ENCODE measurements around the gene PDGFB. TPM values are rescaled to one million over a fixed set of nuclear protein-coding genes. Genes with fewer than 3 reads are reported as not detected.

The PDGFB gene
- total RNA-seq (10 to 100 TPM in 1 of 7 donors, 1 to 10 TPM in 6; 3.9 to 10.7 (median 5.5) TPM), polyA plus RNA-seq (1 to 10 TPM; 5.0 to 7.9 TPM)
- long read RNA-seq, donor 1, partial matches to known transcripts, result 0 of 2 reads
- long read RNA-seq, donor 1, other reads (novel, unspliced or antisense), result 1 of 2 reads
- long read RNA-seq, donor 2, partial matches to known transcripts, result 0 of 1 reads
- long read RNA-seq, donor 2, other reads (novel, unspliced or antisense), result 0 of 1 reads
- long read RNA-seq, donor 3, transcript PDGFB-201 (7 exons, 3,497 nt), result major isoform, 9 of 19 reads
- long read RNA-seq, donor 3, partial matches to known transcripts, result 5 of 19 reads
- long read RNA-seq, donor 3, other reads (novel, unspliced or antisense), result 5 of 19 reads

- peak in 1 of 5 donors; percentile 50 for DNase-seq
- intact Hi-C loops (cut with DNase I), result no loop called here
- no peaks in the 10 kb centered on the region for H3K9me3 ChIP-seq
- peaks cover 5% of the 10 kb centered on the region for H3K4me1 ChIP-seq (ENCODE audit: insufficient read depth)
- TF ChIP-seq CTCF (IDR thresholded peaks at IDR 0.05) (no peak), EP300 (IDR thresholded peaks at IDR 0.05) (no peak), POLR2A (IDR thresholded peaks at IDR 0.05) (no peak)
- WGBS, 3 donors, result 1% methylated on average over 51 to 68 of the region's 68 CpGs
- no peaks in the 10 kb centered on the region for H3K27me3 ChIP-seq
- no peaks in the 10 kb centered on the region for H3K36me3 ChIP-seq
- H3K27ac ChIP-seq, result no peak within 1 kb of the TSS
- peak within 1 kb of the TSS; percentile 45 for H3K4me3 ChIP-seq
These were observed at the start of gene PDGFB for GRCh38 chr22:39244496-39245129. PDGFB (minus strand) TSS chr22:39244982; CDS start chr22:39243963, 1,019 bp downstream.

- Histone ChIP-seq H3K36me3 (no peaks in the 10 kb centered on the region), H3K4me3 (no peak overlapping the region), H3K27me3 (no peaks in the 10 kb centered on the region), H3K27ac (no peak overlapping the region), H3K4me1 (ENCODE audit: insufficient read depth) (peaks cover 20% of the 10 kb centered on the region), H3K9me3 (no peaks in the 10 kb centered on the region)
- no peak for DNase-seq
- WGBS, 3 donors, result 87 to 94% (median 89%) methylated on average over 15 of the region's 15 CpGs
- no peak for TF ChIP-seq CTCF (IDR thresholded peaks at IDR 0.05)
- TF ChIP-seq EP300 (IDR thresholded peaks at IDR 0.05), result no peak
- no peak for TF ChIP-seq POLR2A (IDR thresholded peaks at IDR 0.05)
- intact Hi-C loops (cut with DNase I), result no loop called here
These were observed 49.1 kb upstream of the PDGFB start for GRCh38 chr22:39293766-39294368.

DNA sequence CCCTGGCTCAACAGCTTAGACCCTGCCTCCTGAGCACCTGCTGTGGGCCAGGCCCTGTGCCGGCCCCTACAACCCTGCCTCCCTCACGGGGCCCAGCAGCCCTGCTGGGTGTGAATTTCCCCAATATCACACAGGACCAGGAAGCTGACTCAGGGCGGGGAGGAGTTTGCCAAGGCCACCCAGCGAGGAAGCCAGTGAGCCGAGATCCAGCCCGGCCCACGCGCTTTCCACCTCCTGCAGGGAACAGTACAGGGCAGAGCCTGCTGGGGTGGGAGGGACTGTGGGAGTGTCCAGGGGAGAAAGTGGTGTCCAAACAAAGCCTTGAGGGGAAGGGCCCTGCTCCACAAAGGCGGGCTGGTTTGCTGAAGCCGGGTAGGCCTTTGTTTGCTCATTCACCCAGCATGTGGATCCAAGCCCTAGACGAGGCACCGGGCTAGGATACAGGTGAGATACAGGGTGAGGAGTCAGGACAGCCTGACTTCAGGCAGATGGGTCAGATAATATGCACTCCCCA is 47.8 kb upstream of the PDGFB start:
- TF ChIP-seq EP300 (IDR thresholded peaks at IDR 0.05), result no peak
- intact Hi-C loops (cut with DNase I), result no loop called here
- WGBS, 3 donors, result 4 to 15% (median 13%) methylated on average over 12 of the region's 12 CpGs
- H3K27ac ChIP-seq, result peak overlapping the region in 1 of 2 donors; percentile 41
- H3K4me3 ChIP-seq, result no peak overlapping the region
- H3K4me1 ChIP-seq (ENCODE audit: insufficient read depth), result peaks cover 14% of the 10 kb centered on the region
- H3K27me3 ChIP-seq, result no peaks in the 10 kb centered on the region
- H3K9me3 ChIP-seq, result no peaks in the 10 kb centered on the region
- peak; percentile 86 to 95 (median 93) for DNase-seq
- no peaks in the 10 kb centered on the region for H3K36me3 ChIP-seq

DNA sequence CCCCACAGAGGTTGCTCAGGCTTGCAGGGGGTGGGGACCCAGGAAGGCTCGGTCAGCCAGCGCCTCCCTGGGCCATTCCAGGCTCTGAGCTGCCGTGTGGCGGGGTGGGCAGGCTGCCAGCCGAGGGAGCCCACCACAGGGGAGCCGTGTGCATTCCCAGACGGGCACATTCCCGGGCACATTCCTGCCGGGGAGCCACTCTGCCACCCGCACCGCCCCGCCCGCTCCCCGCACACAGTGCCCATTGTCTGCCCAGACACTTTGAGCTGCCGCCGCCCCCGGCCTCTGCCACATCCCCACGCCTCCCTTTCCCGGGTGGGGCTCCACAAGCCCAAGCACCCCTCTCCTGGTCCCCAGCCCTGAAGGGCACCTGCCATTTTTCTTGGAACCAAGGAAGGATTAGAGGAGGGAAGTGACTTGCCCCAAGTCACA is 47.3 kb upstream of the PDGFB start:
- Histone ChIP-seq H3K4me3 (no peak overlapping the region), H3K27me3 (no peaks in the 10 kb centered on the region), H3K9me3 (no peaks in the 10 kb centered on the region), H3K36me3 (no peaks in the 10 kb centered on the region), H3K4me1 (ENCODE audit: insufficient read depth) (peaks cover 8% of the 10 kb centered on the region), H3K27ac (peak overlapping the region in 1 of 2 donors; percentile 41)
- peak in 1 of 5 donors; percentile 59 for DNase-seq
- TF ChIP-seq POLR2A (IDR thresholded peaks at IDR 0.05) (no peak), CTCF (IDR thresholded peaks at IDR 0.05) (no peak), EP300 (IDR thresholded peaks at IDR 0.05) (no peak)
- intact Hi-C loops (cut with DNase I), result no loop called here
- WGBS, 3 donors, result 70 to 75% (median 71%) methylated on average over 18 to 19 of the region's 19 CpGs

Measured in ovary (tissue), 10 donors.